Measurements from ENCODE around the gene CDHR4.

Gene CDHR4

GRCh38 chr3:49775538-49775937 lies 24.1 kb downstream of the CDHR4 start:
- no peak for TF ChIP-seq CTCF (conservative IDR thresholded peaks at IDR 0.05; ENCODE audit: low read length)
- H3K4me3 ChIP-seq (ENCODE audit: low read length): no peak overlapping the region
- DNase-seq (ENCODE audit: low read depth): peak; percentile 23

GRCh38 chr3:49772703-49773102 lies 27.0 kb downstream of the CDHR4 start:
- no peak overlapping the region for H3K4me3 ChIP-seq (ENCODE audit: low read length)
- DNase-seq (ENCODE audit: low read depth): no peak
- no peak for TF ChIP-seq CTCF (conservative IDR thresholded peaks at IDR 0.05; ENCODE audit: low read length)

- DNase-seq (ENCODE audit: low read depth): no peak
- H3K4me3 ChIP-seq (ENCODE audit: low read length): no peak overlapping the region
- TF ChIP-seq CTCF (conservative IDR thresholded peaks at IDR 0.05; ENCODE audit: low read length): no peak
Measured at GRCh38 chr3:49771340-49771938, 28.2 kb downstream of the CDHR4 start.

- no peak for DNase-seq (ENCODE audit: low read depth)
- TF ChIP-seq CTCF (conservative IDR thresholded peaks at IDR 0.05; ENCODE audit: low read length): no peak
- H3K4me3 ChIP-seq (ENCODE audit: low read length): no peak overlapping the region
Measured at GRCh38 chr3:49769926-49770325, 29.7 kb downstream of the CDHR4 start.

GRCh38 chr3:49769286-49769915 lies 30.3 kb downstream of the CDHR4 start:
- DNase-seq (ENCODE audit: low read depth): no peak
- H3K4me3 ChIP-seq (ENCODE audit: low read length): no peak overlapping the region
- no peak for TF ChIP-seq CTCF (conservative IDR thresholded peaks at IDR 0.05; ENCODE audit: low read length)

- DNase-seq (ENCODE audit: low read depth): no peak
- TF ChIP-seq CTCF (conservative IDR thresholded peaks at IDR 0.05; ENCODE audit: low read length): no peak
- H3K4me3 ChIP-seq (ENCODE audit: low read length): no peak overlapping the region
Measured at GRCh38 chr3:49763981-49764380, 35.7 kb downstream of the CDHR4 start.

GRCh38 chr3:49761661-49762060 lies 38.0 kb downstream of the CDHR4 start:
- DNase-seq (ENCODE audit: low read depth): no peak
- no peak overlapping the region for H3K4me3 ChIP-seq (ENCODE audit: low read length)
- no peak for TF ChIP-seq CTCF (conservative IDR thresholded peaks at IDR 0.05; ENCODE audit: low read length)

All from AG10803 (cell line).